Measurements from ENCODE around the gene CBY2.
"Not testable (repeated sequence)": the region's sequence is repeated elsewhere in the genome, so short reads cannot be mapped to it uniquely, and the experiment has no call there.

Gene CBY2

GRCh38 chr13:45702088-45702487, at the start of gene CBY2:
CBY2 (plus strand) TSS chr13:45702320; CDS start chr13:45702391, 71 bp downstream.
- no peak for DNase-seq

GRCh38 chr13:45654633-45655349, 47.3 kb upstream of the CBY2 start:
- no peak for DNase-seq

- DNase-seq: no peak
Measured at GRCh38 chr13:45658586-45659235, 43.4 kb upstream of the CBY2 start.

- no peak for DNase-seq
Measured at GRCh38 chr13:45659536-45659935, 42.6 kb upstream of the CBY2 start.

- DNase-seq: not testable (repeated sequence)
Measured at GRCh38 chr13:45660458-45660857, 41.7 kb upstream of the CBY2 start.

- no peak for DNase-seq
Measured at GRCh38 chr13:45662162-45662561, 40.0 kb upstream of the CBY2 start.

GRCh38 chr13:45662903-45663302, 39.2 kb upstream of the CBY2 start:
- not testable (repeated sequence) for DNase-seq

GRCh38 chr13:45669626-45670025, 32.5 kb upstream of the CBY2 start:
- not testable (repeated sequence) for DNase-seq

GRCh38 chr13:45670189-45670885, 31.8 kb upstream of the CBY2 start:
- DNase-seq: peak; percentile 33

GRCh38 chr13:45674908-45675307, 27.2 kb upstream of the CBY2 start:
- no peak for DNase-seq

- no peak for DNase-seq
Measured at GRCh38 chr13:45678282-45678681, 23.8 kb upstream of the CBY2 start.

- DNase-seq: no peak
Measured at GRCh38 chr13:45681113-45681512, 21.0 kb upstream of the CBY2 start.

- DNase-seq: no peak
Measured at GRCh38 chr13:45682494-45683008, 19.6 kb upstream of the CBY2 start.

- no peak for DNase-seq
Measured at GRCh38 chr13:45683701-45684100, 18.4 kb upstream of the CBY2 start.

GRCh38 chr13:45688577-45688976, 13.5 kb upstream of the CBY2 start:
- DNase-seq: no peak

GRCh38 chr13:45690636-45691035, 11.5 kb upstream of the CBY2 start:
- no peak for DNase-seq

GRCh38 chr13:45691251-45691650, 10.9 kb upstream of the CBY2 start:
- no peak for DNase-seq

GRCh38 chr13:45691667-45692066, 10.5 kb upstream of the CBY2 start:
- DNase-seq: no peak

- DNase-seq: no peak
Measured at GRCh38 chr13:45695198-45695730, 6.9 kb upstream of the CBY2 start.

- DNase-seq: no peak
Measured at GRCh38 chr13:45696610-45697226, 5.4 kb upstream of the CBY2 start.

- DNase-seq: no peak
Measured at GRCh38 chr13:45700971-45701900, 884 bp upstream of the CBY2 start.

GRCh38 chr13:45702869-45703391, 810 bp downstream of the CBY2 start:
- DNase-seq: no peak
